Stimulated activated CD4-positive, alpha-beta T cell treated with anti-CD3 and anti-CD28 coated beads, Interleukin-1b, Interleukin-23, amount 100 ng/mL, for 24 hours (primary cell): ENCODE data around the gene TRAF2.

Source experiments
- DNase-seq, 4 experiments: peaks; one replicate each; pipeline ENCODE4 v3.0.0-alpha.2; 2020; ENCODE audit warnings: low read depth in 4 of 4, low spot score in 1 of 4

TRAF2 gene

DNA sequence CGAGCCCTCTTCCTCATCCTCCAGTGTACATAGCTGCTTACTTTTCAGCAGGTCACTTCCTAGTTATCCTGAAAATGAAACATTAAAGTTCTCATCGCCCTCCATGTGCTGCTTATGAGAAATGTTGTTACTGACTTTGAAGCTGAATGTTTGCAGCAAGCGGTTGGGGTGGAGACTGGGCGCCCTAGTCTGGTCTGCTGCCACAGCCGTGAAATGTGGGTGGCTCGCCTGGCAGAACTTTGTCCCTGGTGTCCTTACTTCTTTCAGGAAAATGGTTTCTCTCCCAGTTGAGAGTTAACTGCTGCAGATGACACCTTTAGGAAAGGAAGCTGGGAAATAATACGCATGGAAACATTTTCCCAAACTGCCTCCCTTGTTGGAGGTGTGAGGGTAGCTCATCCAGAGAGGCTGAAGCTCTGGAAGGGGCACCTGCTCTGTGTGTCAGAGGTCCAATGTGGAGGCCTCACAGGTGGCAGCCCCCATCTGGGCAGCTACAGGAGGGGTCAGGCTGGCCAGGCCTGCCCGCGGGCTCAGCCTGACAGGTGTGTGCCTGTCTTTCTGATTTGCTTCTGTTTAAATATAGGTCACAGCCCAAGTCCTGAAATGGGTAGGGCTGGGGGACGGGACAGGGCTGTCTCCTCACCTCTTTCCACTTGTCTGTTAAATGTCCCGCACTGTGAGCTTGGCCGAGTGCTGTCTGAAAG lies 24.0 kb downstream of the TRAF2 start:
- DNase-seq, result no peak

DNA sequence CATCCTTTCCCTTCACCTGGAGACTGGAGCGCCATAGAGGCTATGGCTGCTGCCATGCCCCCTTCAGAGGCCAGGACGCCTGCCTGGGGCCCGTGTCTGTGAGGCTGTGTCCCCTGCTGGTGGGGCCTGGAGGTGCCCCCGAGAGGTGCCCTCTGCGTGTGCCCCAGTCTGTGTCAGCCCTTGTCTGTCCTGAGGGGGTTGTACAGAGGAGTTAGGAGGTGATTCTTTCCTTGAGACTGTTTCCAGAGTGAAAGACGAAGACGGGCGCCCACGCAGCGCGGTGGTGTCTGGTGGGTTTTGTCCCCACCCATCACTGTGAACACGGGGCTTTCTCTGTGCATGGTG lies 24.6 kb downstream of the TRAF2 start:
- DNase-seq, result no peak

DNA sequence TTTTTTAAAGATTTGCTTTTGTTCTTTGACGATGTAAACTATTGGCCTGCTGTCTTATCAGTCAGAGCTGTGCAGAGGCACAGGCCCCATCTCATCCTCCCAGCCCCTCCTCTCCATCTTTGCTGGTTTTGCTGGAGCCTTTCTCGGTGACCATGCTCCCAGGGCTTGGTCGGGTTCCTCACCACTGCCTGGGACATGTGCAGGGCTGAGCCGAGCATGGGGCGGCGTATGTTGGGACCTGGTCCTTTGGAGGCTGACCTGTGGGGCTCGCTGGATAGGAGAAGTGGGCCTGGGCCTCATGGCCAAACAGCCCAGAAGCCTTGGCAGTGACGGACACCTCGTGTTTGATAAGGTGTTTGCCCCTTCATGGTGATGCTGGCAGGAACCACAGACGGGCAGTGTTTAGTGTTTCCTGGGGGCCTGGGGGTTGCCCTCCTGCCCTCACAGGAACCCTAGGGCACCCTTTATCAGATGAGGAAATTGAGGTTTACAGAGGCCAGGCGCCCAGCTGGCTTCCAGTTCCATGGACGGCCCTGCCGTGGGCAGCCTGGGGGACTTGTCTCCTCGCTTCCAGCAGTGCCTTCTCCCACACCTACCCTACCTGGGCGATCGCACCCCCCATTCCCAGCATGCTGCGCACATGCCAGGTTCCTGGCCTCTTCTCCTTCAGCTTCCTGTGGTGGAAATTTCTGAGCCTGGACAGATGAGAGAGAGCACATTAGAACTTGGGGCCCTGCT lies 27.6 kb downstream of the TRAF2 start:
- DNase-seq, result no peak

DNA sequence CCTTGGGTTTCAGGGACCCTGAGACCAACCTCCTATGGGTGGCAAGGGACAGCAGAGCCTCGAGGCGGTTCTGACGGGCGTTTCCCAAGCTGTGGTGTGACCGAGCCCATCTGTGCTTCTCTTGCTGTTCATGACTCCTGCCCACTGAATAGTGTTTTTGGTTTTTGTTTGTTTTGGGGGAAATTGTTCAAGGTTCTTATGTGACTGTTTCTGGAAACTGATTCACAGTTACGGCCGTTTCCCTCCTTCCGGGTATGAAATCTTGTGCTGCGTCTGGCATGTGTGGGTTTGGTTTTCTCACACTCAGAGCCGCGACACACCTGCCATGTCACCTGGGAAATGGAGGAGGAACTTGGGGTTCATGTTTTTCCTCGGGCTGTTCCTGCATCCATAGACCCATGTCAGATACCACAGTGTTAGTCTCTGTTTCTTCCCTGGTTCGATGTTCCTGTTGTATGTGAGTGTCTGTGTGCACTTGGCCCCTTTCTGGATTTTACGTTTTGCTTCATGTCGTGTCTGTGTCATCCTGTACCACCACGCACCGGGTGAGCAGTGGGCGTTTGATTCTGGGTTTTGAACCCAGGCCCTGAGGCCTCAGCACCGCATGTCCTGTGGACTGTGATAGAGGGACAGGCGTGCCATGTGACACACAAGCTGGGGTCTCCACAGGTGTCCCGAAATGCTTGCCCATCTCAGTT lies 29.5 kb downstream of the TRAF2 start:
- DNase-seq, result no peak

DNA sequence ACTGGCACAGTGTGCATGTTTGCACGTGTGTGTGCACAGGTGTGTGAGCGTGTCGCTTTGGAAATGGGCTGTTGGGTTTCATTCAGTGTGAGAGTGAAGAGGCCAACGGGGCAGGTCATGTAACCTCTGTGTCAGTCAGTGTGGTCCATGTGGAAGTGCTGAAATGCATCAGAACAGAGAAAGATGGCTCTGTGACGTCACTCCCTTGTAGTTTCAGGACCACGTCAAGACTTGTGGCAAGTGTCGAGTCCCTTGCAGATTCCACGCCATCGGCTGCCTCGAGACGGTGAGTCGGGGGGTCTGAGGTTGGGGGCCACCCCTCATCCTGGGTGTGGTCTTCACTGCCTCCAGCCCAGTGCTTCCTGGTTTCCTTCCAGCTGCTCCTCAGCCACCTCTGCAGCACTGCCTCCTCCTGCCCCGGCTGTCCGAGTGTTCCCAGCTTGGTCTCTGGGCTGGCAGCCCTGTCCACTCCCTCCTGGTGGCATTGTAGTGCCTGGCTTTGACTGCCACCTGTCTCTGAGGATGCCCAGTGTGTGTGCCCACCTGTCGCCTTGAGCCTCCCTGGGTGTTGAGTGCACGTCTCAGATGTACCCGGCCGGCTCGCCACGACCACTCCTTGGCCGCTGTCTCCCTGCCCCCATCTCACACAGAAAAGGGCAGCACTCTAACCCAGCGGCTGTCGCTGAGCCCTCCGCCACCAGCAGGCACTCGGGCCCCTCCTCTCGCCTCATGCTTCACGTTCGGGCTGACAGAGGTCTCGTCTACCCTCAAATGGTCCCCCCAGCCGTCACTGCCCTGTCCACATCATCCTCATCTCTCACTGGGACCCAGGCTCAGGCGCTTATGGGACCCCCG lies 30.2 kb downstream of the TRAF2 start:
- no peak for DNase-seq

DNA sequence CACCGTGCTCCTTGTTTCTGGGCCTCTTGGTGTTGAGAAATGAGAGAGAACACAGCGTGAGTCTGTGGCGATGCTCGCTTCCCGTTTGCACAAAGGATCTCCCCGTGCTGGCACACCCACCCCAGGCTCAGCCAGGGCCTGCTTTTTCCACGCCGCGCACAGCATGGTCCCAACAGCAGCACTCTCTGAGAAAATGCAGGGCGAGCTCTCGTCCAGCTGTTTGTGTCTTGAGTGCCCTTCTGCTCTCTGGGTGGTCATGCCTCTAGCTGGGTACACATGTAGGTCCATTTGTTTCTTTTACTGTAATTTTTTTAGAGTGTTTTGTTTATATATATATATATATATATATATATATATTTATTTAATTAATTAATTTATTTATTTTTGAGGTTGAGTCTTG lies 31.6 kb downstream of the TRAF2 start:
- no peak for DNase-seq

DNA sequence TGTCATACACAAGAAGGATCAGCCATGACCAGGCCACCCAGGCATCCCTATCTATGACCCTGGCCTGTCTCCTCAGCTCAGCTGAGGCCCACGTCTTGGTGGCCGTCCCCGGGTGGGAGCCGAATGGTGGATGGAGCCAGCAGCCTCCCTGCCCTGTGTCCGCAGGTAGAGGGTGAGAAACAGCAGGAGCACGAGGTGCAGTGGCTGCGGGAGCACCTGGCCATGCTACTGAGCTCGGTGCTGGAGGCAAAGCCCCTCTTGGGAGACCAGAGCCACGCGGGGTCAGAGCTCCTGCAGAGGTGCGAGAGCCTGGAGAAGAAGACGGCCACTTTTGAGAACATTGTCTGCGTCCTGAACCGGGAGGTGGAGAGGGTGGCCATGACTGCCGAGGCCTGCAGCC lies 33.8 kb downstream of the TRAF2 start:
- DNase-seq, result no peak

DNA sequence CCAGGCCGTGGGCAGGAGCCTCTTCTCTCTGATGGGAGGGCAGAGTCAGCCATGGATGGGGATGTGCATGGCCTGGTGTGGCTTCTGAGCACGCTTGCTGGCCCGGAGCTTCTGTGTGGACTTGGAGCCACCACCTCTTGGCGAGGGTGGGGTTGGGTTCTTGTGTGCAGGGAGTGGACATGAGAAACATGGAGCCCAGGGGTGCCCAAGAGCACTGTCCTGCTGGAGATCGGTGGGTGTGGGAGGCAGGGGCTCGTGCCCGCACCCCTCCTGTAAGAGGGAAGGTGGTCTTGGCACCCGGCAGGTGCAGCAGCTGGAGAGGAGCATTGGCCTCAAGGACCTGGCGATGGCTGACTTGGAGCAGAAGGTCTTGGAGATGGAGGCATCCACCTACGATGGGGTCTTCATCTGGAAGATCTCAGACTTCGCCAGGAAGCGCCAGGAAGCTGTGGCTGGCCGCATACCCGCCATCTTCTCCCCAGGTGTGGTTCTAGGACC lies 34.5 kb downstream of the TRAF2 start:
- no peak for DNase-seq

DNA sequence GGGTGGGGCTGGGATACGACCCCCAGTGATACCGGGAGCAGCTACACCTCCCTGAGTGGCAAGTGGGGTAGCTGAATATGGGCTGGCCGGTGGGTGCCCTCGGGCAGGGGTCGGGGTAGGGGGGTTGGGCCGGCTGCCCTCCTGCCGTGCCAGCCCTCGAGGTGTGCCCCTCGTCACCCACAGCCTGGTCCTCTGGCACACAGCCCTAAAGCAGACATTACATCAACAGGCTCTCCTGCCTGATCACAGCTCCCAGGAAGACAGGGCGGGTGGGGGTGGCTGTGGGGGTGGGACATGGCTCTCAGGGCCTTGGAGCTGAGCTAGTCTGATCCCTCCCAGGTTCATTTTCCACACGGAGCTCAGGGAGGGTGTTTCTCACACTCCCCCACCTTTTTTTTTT lies 35.0 kb downstream of the TRAF2 start:
- DNase-seq, result no peak

DNA sequence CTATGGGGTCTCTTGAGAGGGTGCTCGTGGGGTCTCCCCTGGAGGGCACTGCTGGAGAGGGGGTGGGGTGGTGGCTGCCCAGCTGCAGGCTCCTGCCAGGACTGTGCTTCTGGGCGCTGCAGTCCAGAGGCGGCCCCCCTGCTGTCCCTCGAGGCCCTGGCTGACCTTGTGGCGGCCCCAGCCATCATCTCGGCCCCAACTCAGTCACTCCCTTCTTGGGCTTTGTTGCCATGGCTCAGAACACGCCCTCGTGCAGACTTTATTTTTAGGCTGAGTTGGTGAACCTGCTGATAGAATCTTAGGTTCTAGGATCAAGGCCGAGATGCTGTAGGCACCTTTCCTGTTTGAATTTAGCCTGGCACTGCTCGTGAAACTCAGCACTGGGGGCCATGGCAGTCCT lies 35.4 kb downstream of the TRAF2 start:
- DNase-seq, result no peak

DNA sequence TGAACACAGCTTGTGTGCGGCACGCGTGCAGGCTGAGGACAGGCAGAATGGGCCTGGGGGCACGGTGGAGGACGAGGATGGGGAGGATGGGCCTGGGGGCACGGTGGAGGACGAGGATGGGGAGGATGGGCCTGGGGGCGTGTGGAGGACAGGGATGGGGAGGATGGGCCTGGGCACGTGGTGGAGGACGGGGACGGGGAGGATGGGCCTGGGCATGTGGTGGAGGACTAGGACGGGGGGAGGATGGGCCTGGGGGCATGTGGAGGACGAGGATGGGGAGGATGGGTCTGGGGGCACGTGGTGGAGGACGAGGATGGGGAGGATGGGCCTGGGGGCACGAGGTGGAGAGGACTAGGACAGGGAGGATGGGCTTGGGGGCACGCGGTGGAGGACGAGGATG lies 36.2 kb downstream of the TRAF2 start:
- DNase-seq, result no peak

DNA sequence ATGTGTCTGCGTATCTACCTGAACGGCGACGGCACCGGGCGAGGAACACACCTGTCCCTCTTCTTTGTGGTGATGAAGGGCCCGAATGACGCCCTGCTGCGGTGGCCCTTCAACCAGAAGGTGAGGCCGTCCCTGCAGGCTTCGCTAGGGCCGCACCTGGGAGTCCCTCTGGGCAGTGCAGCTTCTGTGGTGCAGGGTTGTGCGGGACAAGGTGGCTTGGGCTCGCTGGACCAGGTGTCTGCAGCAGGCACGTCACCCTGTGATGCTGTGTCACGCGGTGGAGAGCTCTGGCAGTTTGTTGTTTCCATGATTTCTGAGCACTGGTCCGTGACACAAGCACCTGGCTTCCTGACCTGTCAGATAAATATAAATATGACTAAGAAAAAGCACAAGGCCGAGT lies 37.6 kb downstream of the TRAF2 start:
- no peak for DNase-seq

DNA sequence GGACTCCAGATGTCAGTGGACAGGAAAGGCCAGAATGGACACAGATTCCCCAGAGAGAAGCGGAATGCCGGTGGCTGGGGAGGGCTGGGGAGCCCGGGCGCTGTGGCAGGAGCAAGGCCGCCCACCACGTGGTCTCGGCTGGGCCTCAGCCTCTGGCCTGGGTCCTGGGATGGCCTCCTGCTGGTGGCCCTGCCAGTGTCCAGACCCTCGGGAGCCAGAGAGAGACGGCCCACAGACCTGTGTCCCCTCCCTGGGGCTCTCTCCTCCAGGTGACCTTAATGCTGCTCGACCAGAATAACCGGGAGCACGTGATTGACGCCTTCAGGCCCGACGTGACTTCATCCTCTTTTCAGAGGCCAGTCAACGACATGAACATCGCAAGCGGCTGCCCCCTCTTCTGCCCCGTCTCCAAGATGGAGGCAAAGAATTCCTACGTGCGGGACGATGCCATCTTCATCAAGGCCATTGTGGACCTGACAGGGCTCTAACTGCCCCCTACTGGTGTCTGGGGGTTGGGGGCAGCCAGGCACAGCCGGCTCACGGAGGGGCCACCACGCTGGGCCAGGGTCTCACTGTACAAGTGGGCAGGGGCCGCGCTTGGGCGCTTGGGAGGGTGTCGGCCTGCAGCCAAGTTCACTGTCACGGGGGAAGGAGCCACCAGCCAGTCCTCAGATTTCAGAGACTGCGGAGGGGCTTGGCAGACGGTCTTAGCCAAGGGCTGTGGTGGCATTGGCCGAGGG lies 39.3 kb downstream of the TRAF2 start:
- no peak for DNase-seq

DNA sequence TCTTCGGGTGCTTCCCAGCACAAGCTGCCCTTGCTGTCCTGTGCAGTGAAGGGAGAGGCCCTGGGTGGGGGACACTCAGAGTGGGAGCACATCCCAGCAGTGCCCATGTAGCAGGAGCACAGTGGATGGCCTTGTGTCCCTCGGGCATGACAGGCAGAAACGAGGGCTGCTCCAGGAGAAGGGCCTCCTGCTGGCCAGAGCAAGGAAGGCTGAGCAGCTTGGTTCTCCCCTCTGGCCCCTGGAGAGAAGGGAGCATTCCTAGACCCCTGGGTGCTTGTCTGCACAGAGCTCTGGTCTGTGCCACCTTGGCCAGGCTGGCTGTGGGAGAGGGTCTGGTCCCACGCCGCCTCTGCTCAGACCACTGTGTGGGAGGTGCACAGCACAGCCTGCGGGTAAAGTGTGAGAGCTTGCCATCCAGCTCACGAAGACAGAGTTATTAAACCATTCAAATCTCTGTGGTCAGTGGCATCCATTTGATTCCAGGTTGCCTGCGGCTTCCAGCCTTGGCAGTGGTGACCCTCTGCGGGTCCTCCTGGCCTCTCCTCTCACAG lies 39.9 kb downstream of the TRAF2 start:
- no peak for DNase-seq

DNA sequence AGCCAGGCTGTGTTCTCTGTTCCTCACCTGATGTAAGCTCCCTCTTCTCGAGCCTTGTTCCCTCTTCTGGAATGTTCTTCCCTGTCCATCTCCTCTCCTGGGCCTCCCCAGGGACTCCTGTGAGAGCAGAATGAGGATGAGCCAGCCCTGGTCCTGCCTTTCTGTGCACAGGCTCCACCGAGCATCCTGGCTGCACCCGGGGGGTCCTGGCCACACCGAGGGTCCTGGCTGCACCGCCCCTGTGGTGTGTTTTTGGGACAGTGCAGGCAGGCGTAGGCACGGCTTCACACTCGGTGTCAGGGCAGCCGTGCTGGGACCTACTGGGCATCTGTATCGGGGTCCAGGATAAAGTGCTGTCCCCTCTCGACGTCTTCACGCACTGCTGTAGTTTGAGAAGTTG lies 40.4 kb downstream of the TRAF2 start:
- DNase-seq, result no peak

DNA sequence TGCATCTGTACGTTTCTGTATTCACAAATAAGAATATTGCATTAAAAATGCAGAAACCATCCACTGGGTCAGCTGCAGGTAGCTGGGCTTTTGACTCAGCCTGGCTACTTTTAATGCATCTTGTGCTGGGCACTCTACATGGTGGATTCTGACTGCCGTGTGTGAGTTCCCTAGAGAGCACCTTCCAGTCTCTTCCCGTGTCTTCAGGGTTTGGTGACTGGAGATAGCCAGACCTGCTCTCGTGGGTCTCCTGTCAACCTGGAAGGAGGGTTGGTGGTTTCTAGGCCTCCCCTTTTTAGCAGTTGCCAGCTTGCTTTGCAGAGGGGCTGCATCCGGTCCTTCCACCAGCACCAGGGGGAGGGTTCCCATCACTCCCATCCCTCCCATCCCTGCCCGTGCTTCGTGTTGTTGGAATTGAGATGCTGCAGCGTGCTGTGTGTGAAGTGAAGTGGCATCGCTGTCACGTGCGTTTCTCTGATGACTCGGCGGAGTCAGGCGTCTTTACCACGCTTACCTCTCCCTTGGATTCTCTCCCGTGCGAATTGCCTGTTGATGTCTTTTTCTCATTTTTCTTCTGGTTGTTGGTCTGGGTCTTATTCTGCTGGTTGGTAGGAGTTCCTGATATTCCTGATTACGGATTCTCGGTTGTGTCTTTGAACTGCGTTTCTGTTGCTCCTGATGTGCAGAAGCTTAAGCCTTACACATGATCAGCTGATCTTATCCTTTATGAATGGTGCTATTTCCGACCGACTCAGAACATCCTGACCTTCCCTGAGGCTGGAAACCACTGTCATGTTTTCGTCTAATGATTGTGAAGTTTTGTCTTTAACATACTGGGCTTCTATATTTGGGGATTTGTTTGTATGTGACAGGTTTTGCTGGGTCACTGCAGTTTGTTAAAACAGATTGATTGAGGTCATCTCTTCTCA lies 41.3 kb downstream of the TRAF2 start:
- DNase-seq, result no peak

DNA sequence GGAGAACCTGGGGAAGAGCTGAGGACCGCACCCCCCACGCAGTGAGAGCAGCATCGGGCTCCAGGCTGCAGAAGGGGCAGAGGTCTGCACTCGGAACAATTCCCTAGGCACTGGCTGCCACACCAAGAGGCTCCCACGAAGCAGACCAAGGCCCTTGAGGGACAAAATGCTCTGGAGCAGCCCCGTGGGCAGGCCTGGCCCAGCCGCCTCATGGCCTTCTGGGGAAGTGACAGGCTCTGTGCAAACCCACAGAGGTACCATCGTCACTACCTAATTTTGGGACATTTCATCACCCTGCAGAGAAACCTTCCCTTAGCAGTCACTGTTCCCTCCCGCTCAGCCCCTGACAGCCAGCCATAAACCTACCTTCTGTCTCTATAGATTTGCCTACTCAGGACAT lies 42.3 kb downstream of the TRAF2 start:
- DNase-seq, result no peak

DNA sequence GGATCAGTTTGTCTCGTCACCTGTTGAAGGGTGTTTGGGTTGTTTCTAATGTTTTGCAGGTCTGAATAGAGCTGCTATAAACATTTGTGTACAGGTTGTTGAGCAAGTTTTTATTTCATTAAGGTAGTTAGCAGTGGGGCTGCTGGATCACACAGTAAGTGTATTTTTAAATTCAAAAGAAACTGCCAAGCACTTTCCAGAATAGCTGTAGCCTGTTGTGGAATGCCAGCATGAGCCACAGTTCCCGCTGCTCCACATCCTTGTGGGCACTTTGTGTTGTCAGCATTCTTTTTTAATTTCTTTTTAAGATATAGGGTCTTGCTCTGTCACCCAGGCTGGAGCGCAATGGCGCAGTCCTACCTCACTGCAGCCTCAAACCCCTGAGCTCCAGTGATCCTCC lies 43.7 kb downstream of the TRAF2 start:
- no peak for DNase-seq

DNA sequence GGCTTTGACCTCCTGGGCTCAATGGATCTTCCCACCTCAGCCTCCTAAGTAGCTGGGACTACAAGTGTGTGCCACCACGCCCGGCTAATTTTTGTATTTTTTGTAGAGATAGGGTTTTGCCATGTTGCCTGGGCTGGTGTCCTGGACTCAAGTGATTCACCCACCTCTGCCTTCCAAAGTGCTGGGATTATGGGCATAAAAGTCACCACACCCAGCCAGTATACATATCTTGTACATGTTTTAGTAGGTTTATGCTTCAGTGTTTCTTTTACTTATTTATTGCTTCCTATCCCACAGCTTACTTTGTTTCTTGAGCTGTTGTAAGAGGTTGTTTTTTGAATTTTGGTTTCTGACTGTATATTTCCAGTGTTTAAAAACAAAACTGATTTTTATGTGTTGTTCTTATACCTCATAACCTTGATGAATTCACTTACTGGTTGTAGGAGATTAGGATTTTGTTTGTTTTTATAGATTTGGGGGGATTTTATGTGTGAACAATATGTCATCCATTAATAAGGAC lies 45.4 kb downstream of the TRAF2 start:
- DNase-seq, result no peak
